RWPE2 (cell line): ENCODE data around the gene CDC42EP5.
A peak's percentile ranks its signal among the peaks of the same experiment; 100 is the strongest.

Source experiments
- ATAC-seq: fragments of 200-7000 bp; cut with Tn5 transposase; 3 replicates; pipeline ENCODE4 v1.9.1; 2021; ENCODE audit warnings: low read depth
- DNase-seq: peaks from one replicate; pipeline ENCODE4 v3.0.0-alpha.2; 2020; ENCODE audit warnings: low spot score
- H3K27ac ChIP-seq: fragments of 450-650 bp; 2 replicates; pipeline ENCODE4 v1.5.1; 2017; ENCODE audit warnings: mild to moderate bottlenecking; ENCODE audit not compliant: poor library complexity, severe bottlenecking
- H3K27me3 ChIP-seq: fragments of 250-450 bp; sonication (Bioruptor Pico); 2 replicates; pipeline ENCODE4 v1.5.1; 2021; ENCODE audit warnings: mild to moderate bottlenecking, moderate library complexity; ENCODE audit not compliant: insufficient read depth, poor library complexity, severe bottlenecking
- H3K36me3 ChIP-seq: fragments of 250-450 bp; sonication (Bioruptor Pico); 2 replicates; pipeline ENCODE4 v1.5.1; 2020; ENCODE audit warnings: low read depth, mild to moderate bottlenecking, moderate library complexity
- H3K4me1 ChIP-seq: fragments of 250-450 bp; sonication (Bioruptor Pico); 2 replicates; pipeline ENCODE4 v1.5.1; 2021; ENCODE audit warnings: mild to moderate bottlenecking, moderate library complexity; ENCODE audit not compliant: insufficient read depth, poor library complexity, severe bottlenecking
- H3K4me3 ChIP-seq: fragments of 250-450 bp; sonication (Bioruptor Pico); 2 replicates; pipeline ENCODE4 v1.5.1; 2021; ENCODE audit warnings: mild to moderate bottlenecking, moderate library complexity; ENCODE audit not compliant: severe bottlenecking
- H3K9me3 ChIP-seq: fragments of 250-450 bp; sonication (Bioruptor Pico); 2 replicates; pipeline ENCODE4 v1.5.1; 2021; ENCODE audit warnings: mild to moderate bottlenecking, moderate library complexity; ENCODE audit not compliant: severe bottlenecking
- CTCF ChIP-seq: fragments of 450-650 bp; IDR thresholded peaks from one replicate; pipeline ENCODE4 v1.5.1; 2017; ENCODE audit warnings: mild to moderate bottlenecking, moderate library complexity; ENCODE audit not compliant: poor library complexity, severe bottlenecking

CDC42EP5 gene

DNA sequence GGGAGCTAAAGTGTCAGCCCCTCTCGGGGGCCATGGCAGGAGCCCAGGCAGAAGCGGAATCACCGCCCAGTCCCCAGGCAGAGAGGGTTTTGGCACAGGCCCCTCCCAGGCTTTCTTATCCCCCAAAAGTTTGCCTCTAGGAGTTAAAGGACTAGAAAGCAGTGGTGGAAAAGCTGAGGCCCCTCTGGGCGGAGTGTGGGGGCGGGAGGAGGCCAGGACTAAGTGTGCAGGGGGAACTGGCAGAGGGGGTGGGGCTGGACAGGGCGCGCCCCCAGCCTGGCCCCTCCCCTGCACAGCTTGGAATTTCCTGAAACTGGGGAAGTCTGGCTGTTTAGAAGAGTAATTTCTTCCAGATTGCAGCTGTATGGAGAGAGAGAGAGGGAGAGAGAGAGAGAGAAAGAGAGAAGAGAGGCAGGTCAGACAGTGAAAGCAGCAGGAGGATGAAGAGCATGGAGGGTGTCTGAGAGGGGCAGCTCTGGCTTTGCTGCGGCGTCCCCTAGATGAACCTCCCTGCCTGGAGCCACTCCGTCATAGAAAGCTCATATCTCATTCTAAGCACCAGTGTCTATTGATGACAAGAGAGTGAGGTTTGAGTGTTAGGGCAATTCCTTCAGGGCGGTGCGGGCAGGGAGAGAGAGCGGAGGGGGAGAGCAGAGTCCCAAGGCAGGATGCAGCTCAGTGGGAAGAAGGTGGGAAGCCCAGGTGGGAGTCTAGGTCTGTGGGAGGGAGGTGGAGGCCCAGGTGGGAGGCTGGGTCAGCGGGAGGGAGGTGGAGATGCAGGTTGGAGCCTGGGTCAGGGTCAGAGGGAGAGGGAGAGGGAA, at the start of gene CDC42EP5:
Gene CDC42EP5 (minus strand): TSS at position 226 of the 821 bp plus-strand sequence. CDS start 7,749 bp downstream, outside the sequence.
- Histone ChIP-seq H3K9me3 (no peaks in the 10 kb centered on the region), H3K27me3 (no peaks in the 10 kb centered on the region), H3K4me3 (peak within 1 kb of the TSS; percentile 28), H3K4me1 (peaks cover 13% of the 10 kb centered on the region), H3K36me3 (no peaks in the 10 kb centered on the region), H3K27ac (peak within 1 kb of the TSS; percentile 34)
- no peak for TF ChIP-seq CTCF
- ATAC-seq (peak; percentile 72), DNase-seq (no peak)

DNA sequence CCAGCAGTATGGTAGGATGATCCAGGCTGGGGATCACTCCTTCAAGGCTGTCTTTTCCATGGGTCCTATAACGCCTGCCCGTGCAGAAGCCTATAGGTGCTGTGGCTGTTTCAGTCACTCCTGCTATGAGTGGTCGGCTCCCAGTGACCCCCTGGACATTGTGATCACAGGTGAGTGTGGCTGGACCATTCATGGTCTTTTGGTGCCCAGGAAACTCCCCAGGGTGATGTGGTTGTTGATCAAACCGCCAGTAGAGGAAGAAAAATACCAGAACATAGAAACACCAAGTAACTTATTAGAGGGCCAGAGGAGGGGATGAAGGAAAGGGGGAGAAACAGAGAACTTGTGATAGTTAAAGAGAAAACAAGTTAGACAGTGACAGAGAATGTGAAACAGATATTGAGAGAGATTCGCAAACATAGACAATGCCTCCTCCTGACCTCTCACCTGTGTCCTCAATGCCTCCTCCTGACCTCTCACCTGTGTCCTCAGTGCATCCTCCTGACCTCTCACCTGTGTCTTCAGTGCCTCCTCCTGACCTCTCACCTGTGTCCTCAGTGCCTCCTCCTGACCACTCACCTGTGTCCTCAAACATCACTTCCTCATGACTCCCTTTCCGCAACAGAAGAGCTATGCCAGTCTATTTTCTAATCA, 48.9 kb upstream of the CDC42EP5 start:
- Histone ChIP-seq H3K27ac (no peak overlapping the region), H3K27me3 (no peaks in the 10 kb centered on the region), H3K4me3 (no peak overlapping the region), H3K36me3 (no peaks in the 10 kb centered on the region), H3K4me1 (peaks cover 5% of the 10 kb centered on the region), H3K9me3 (peaks cover 3% of the 10 kb centered on the region)
- no peak for DNase-seq
- no peak for TF ChIP-seq CTCF
- ATAC-seq = no peak

- Histone ChIP-seq H3K4me3 (no peak overlapping the region), H3K9me3 (peaks cover under 1% of the 10 kb centered on the region), H3K36me3 (no peaks in the 10 kb centered on the region), H3K27me3 (no peaks in the 10 kb centered on the region), H3K27ac (no peak overlapping the region), H3K4me1 (peaks cover 5% of the 10 kb centered on the region)
- TF ChIP-seq CTCF = no peak
- DNase-seq (no peak), ATAC-seq (no peak)
Measured at GRCh38 chr19:54521022-54521859, 48.1 kb upstream of the CDC42EP5 start.

DNA sequence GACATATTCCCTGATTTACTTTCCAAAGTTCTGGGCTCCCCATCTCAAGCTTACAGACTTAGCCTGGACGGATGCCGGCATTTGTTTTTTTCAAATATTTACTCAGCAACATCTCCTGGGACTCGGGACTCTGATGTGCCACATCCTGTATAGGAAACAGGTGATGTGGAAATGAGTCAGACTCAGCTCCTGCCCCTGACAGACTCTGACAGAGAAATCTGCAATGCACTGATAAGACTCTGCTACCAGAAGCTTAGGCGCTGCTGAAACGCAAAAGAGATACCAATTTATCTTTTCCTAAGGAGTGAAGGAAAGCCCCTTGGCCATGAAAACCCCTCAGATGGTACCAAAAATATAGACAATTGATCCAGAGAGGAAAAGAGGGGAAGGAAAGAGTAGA, 45.7 kb upstream of the CDC42EP5 start:
- H3K4me1 ChIP-seq = peaks cover 5% of the 10 kb centered on the region
- no peaks in the 10 kb centered on the region for H3K36me3 ChIP-seq
- peak; percentile 81 for ATAC-seq
- H3K9me3 ChIP-seq = no peaks in the 10 kb centered on the region
- DNase-seq = no peak
- no peaks in the 10 kb centered on the region for H3K27me3 ChIP-seq
- TF ChIP-seq CTCF = no peak
- no peak overlapping the region for H3K27ac ChIP-seq
- H3K4me3 ChIP-seq = no peak overlapping the region
